Activated CD4-positive, alpha-beta T cell treated with anti-CD3 and anti-CD28 coated beads, Interleukin-2, amount 10 ng/mL, durations not matched to agents 7 days and 5 days (primary cell): ENCODE results near the gene EDN3. TPM values are rescaled to one million over a fixed set of nuclear protein-coding genes. Genes with fewer than 3 reads are reported as not detected.

ENCODE experiments used
- CTCF ChIA-PET: fragments of 350-600 bp; sonication (Branson Sonifier 250); formaldehyde crosslinking; loops from one replicate; lab custom pipeline; 2021; ENCODE audit warnings: antibody characterized with exemption; lab: Charles Lee
- POLR2A ChIA-PET: fragments of 350-600 bp; sonication (Branson Sonifier 250); formaldehyde crosslinking; loops from one replicate; lab custom pipeline; 2021; ENCODE audit warnings: antibody characterized with exemption; lab: Charles Lee
- DNase-seq: peaks from one replicate; pipeline ENCODE4 v3.0.0-alpha.2; 2020
- H3K27ac Mint-ChIP-seq: one replicate; pipeline ENCODE4 v1.8.0; 2021; ENCODE audit warnings: mild to moderate bottlenecking, moderate library complexity, mixed read lengths
- H3K27me3 Mint-ChIP-seq: one replicate; pipeline ENCODE4 v1.8.0; 2021; ENCODE audit warnings: mixed read lengths
- H3K36me3 Mint-ChIP-seq: one replicate; pipeline ENCODE4 v1.8.0; 2021; ENCODE audit warnings: low read depth, mixed read lengths
- H3K4me1 Mint-ChIP-seq: one replicate; pipeline ENCODE4 v1.8.0; 2021; ENCODE audit warnings: mixed read lengths
- H3K4me3 Mint-ChIP-seq: one replicate; pipeline ENCODE4 v1.8.0; 2021; ENCODE audit warnings: mild to moderate bottlenecking, moderate library complexity, mixed read lengths
- H3K9me3 Mint-ChIP-seq: one replicate; pipeline ENCODE4 v1.8.0; 2021; ENCODE audit warnings: mixed read lengths
- total RNA-seq, 2 experiments: library from RNA; stranded (reverse); gene quantifications; one replicate each; pipeline ENCODE4 v1.2.3, GENCODE V29; 2021

EDN3 gene
- total RNA-seq, 2 experiments from 2014 or later = 0.10 to 0.22 TPM

DNA sequence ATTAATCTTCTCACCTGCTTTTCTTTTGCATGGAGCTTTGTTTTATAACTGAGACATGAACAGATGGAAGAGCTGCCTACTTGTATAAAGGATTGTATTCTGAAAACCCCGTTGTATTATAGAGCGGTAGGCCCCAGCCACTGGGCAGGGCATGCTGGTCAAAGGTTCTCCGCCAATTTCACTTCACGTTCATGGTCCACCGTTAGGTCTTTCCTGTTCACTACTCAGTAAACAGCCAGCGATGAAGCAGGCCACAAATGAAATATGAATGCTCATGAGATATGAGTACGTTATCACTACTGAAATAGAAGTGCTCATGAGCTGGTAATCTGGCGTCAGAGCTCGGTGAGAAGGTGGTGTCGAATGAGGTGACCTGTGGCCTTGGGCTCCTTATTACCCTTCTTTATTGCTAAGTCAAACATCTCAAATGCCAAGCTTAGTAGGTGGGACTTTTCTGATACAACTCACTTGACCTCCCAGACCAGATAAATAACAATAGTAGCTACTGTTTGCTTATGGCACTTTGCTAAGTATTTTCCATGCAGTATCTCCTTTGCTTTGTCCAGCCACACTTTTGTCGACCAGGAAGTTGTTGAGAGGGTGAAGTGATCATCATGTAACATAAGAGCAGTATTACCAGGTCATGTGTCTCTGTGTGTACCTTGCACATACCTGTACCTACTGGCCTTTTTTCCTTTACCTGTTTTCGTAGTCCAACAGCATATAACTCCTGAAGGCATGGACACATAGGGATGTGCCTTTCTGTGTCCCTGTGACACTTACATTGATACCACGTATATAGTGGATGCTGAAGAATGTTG is 16.7 kb downstream of the EDN3 start:
- Mint-ChIP-seq H3K27ac (no peak overlapping the region), H3K36me3 (no peaks in the 10 kb centered on the region), H3K4me1 (no peaks in the 10 kb centered on the region), H3K4me3 (no peak overlapping the region), H3K9me3 (no peaks in the 10 kb centered on the region), H3K27me3 (peaks cover 3% of the 10 kb centered on the region)
- DNase-seq = no peak
- POLR2A ChIA-PET = no interaction called here
- CTCF ChIA-PET = no interaction called here

- Mint-ChIP-seq H3K27me3 (peaks cover 4% of the 10 kb centered on the region), H3K4me3 (no peak overlapping the region)
These were observed 17.9 kb downstream of the EDN3 start for GRCh38 chr20:59318201-59318790.

GRCh38 chr20:59318803-59319202 is 18.4 kb downstream of the EDN3 start:
- H3K27me3 Mint-ChIP-seq = peaks cover 2% of the 10 kb centered on the region

More at GRCh38 chr20:59318201-59318790, 17.9 kb downstream of the EDN3 start:
- ChIA-PET CTCF (no interaction called here), POLR2A (no interaction called here)
- DNase-seq = no peak
- no peaks in the 10 kb centered on the region for H3K36me3 Mint-ChIP-seq
- H3K9me3 Mint-ChIP-seq = no peaks in the 10 kb centered on the region
- H3K4me1 Mint-ChIP-seq = no peaks in the 10 kb centered on the region
- no peak overlapping the region for H3K27ac Mint-ChIP-seq

DNA sequence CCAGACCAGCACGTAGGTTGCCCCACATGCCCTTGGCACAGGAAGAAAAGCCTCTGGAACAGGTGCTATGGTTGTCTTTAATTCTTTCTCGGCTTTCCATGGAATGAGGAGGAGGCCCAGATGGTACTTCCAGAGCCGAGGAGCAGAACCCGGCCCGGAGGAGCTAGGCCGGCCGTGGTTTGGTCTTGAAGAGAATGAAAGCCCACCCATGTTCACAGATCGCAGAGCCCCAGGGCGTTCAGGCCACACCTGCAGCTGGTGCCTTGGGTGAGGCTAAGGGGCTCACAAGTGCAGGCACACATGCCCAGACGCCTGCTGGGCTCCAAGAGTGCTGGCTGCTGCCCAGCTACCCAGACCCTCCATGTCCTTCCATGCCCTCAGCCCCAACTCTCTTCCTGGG is 20.0 kb downstream of the EDN3 start:
- Mint-ChIP-seq H3K4me3 (no peak overlapping the region), H3K27ac (no peak overlapping the region), H3K9me3 (no peaks in the 10 kb centered on the region), H3K4me1 (no peaks in the 10 kb centered on the region), H3K27me3 (peaks cover 1% of the 10 kb centered on the region), H3K36me3 (no peaks in the 10 kb centered on the region)
- CTCF ChIA-PET = no interaction called here
- POLR2A ChIA-PET = interaction anchor here (0.6 kb wide), 1 partner anchor 68 kb away, joined by 3 read pairs; no protein-coding TSS in a partner anchor
- no peak for DNase-seq

More at GRCh38 chr20:59318803-59319202, 18.4 kb downstream of the EDN3 start:
- Mint-ChIP-seq H3K4me3 (no peak overlapping the region), H3K9me3 (no peaks in the 10 kb centered on the region), H3K36me3 (no peaks in the 10 kb centered on the region), H3K4me1 (no peaks in the 10 kb centered on the region), H3K27ac (no peak overlapping the region)
- DNase-seq = no peak
- ChIA-PET CTCF (no interaction called here), POLR2A (no interaction called here)

DNA sequence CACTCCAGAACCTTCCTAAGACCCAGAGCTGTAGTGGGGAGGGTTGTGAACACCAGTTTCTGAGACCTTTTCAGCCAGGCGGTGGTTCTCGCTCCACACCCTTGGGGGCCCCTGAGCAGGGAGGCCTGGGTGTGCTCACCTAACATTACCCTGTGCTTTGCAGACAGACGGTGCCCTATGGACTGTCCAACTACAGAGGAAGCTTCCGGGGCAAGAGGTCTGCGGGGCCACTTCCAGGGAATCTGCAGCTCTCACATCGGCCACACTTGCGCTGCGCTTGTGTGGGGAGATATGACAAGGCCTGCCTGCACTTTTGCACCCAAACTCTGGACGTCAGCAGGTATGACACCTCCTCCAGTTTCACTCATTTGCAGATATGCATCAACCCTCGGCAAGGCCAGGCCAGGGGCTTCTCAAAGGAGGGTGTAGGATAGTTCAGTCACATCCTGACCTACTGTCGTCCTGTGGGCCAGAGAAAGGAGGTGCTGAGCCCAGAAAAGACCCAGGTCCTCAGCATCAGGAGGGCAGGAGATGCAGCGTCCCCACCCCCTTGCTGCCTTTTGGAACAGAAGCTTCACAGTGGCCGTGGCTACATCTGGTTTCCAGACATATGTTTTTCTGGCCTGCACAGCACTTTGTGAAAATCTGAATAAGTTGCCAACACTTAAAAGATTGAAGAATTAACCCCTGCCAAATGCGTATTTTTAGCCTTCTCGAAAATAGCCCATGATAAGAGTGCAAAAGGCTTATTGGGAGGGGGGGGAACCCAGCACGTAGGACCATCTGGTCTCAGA is 20.6 kb downstream of the EDN3 start:
- no peak overlapping the region for H3K27ac Mint-ChIP-seq
- no peaks in the 10 kb centered on the region for H3K9me3 Mint-ChIP-seq
- CTCF ChIA-PET = interaction anchor here (1.5 kb wide), 1 partner anchor 22 kb away, joined by 3 read pairs; no protein-coding TSS in a partner anchor

DNA sequence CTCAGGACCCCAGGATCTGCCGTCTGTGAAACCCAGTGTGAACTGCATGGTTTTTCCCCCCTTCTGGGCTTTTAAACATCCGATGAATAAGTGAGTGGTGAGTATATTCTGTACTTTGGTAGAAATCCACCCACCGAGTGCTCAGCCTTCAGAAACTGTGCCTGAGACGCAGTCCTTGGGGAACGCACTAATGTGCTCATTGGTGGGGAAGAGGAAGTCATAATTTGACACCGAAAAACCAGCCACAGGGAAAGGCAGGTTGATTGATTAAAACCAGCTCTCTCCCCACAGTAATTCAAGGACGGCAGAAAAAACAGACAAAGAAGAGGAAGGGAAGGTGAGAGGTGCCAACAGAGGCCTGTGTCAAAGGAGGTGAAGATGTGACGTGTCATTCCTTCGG is 21.7 kb downstream of the EDN3 start:
- peaks cover 1% of the 10 kb centered on the region for H3K27me3 Mint-ChIP-seq
- H3K36me3 Mint-ChIP-seq = no peaks in the 10 kb centered on the region
- ChIA-PET POLR2A (no interaction called here), CTCF (interaction anchor here (1.4 to 1.5 kb wide), 2 partner anchors 13 to 23 kb away, joined by 3 read pairs; no protein-coding TSS in a partner anchor)
- DNase-seq = no peak
- no peaks in the 10 kb centered on the region for H3K9me3 Mint-ChIP-seq
- no peak overlapping the region for H3K4me3 Mint-ChIP-seq
- H3K27ac Mint-ChIP-seq = no peak overlapping the region
- no peaks in the 10 kb centered on the region for H3K4me1 Mint-ChIP-seq

More for the DNA sequence above, 20.6 kb downstream of the EDN3 start:
- Mint-ChIP-seq H3K4me1 (no peaks in the 10 kb centered on the region), H3K4me3 (no peak overlapping the region), H3K36me3 (no peaks in the 10 kb centered on the region), H3K27me3 (peaks cover 1% of the 10 kb centered on the region)
- DNase-seq = no peak
- POLR2A ChIA-PET = no interaction called here

- CTCF ChIA-PET = interaction anchor here (1.4 to 1.5 kb wide), 2 partner anchors 12 to 24 kb away, joined by 3 read pairs; no protein-coding TSS in a partner anchor
- H3K36me3 Mint-ChIP-seq = no peaks in the 10 kb centered on the region
- POLR2A ChIA-PET = no interaction called here
These were observed 22.4 kb downstream of the EDN3 start for GRCh38 chr20:59322585-59323454.

GRCh38 chr20:59323731-59324130 is 23.3 kb downstream of the EDN3 start:
- Mint-ChIP-seq H3K4me3 (no peak overlapping the region), H3K36me3 (no peaks in the 10 kb centered on the region), H3K27me3 (peaks cover 5% of the 10 kb centered on the region), H3K27ac (no peak overlapping the region), H3K4me1 (no peaks in the 10 kb centered on the region), H3K9me3 (no peaks in the 10 kb centered on the region)
- ChIA-PET POLR2A (no interaction called here), CTCF (no interaction called here)
- DNase-seq = no peak

More at GRCh38 chr20:59322585-59323454, 22.4 kb downstream of the EDN3 start:
- DNase-seq = no peak
- H3K27ac Mint-ChIP-seq = no peak overlapping the region
- H3K27me3 Mint-ChIP-seq = peaks cover 1% of the 10 kb centered on the region
- no peaks in the 10 kb centered on the region for H3K9me3 Mint-ChIP-seq
- H3K4me3 Mint-ChIP-seq = no peak overlapping the region
- no peaks in the 10 kb centered on the region for H3K4me1 Mint-ChIP-seq

DNA sequence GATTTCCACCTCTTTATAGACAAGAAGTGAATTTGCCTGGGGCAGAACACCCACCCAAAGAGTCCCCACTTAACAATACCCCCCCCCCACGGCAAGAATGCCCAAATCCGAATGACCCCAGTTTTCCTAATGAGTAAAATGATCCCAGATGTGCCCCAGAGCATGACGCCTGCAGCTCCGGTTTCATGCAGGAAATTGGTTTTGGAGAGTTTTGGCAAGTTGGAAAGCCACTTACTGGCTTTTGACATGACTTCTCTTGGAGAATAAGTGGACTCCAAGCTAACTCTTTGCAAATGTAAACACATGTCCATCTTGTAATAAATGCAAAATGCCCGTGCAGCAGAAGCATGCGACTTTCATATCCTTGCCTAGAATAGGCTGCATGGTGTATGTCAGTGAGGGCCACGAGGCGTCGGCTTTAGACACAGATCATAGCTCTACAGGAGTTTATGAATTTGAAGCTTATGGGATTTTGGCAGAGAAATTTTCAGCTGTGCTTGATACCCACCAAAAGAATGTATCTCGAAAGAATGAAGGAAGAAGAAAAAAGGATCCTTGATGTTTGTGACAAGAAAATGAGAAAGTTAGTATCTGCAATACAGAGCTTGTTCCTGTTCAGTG is 24.2 kb downstream of the EDN3 start:
- Mint-ChIP-seq H3K4me3 (no peak overlapping the region), H3K36me3 (no peaks in the 10 kb centered on the region), H3K27ac (no peak overlapping the region), H3K9me3 (no peaks in the 10 kb centered on the region), H3K4me1 (no peaks in the 10 kb centered on the region), H3K27me3 (peaks cover 5% of the 10 kb centered on the region)
- ChIA-PET POLR2A (no interaction called here), CTCF (no interaction called here)
- DNase-seq = no peak

DNA sequence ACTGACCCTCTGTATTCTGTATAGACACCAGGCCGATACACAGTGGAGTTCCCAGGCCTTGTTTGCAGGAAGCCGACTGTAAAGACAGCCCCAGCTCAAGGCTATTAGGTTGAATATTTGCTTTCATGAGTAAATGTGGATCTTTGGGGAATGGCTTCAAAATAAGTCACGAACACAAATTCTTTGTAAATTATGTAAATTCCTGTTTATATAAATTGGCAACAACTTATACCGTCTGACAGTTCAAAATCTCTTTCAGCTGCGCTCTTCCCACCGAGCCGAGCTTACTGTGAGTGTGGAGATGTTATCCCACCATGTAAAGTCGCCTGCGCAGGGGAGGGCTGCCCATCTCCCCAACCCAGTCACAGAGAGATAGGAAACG is 24.7 kb downstream of the EDN3 start:
- H3K9me3 Mint-ChIP-seq = no peaks in the 10 kb centered on the region

GRCh38 chr20:59326188-59326587 is 25.8 kb downstream of the EDN3 start:
- Mint-ChIP-seq H3K36me3 (no peaks in the 10 kb centered on the region), H3K27ac (no peak overlapping the region), H3K27me3 (peaks cover 8% of the 10 kb centered on the region), H3K4me3 (no peak overlapping the region), H3K9me3 (no peaks in the 10 kb centered on the region), H3K4me1 (no peaks in the 10 kb centered on the region)
- ChIA-PET CTCF (interaction anchor here (0.6 kb wide), 1 partner anchor 16 kb away, joined by 3 read pairs; no protein-coding TSS in a partner anchor), POLR2A (interaction anchor here (0.7 kb wide), 1 partner anchor 481 kb away, joined by 3 read pairs; no protein-coding TSS in a partner anchor)
- DNase-seq = no peak

More for the DNA sequence above, 24.7 kb downstream of the EDN3 start:
- H3K4me1 Mint-ChIP-seq = no peaks in the 10 kb centered on the region
- ChIA-PET POLR2A (no interaction called here), CTCF (no interaction called here)
- H3K27me3 Mint-ChIP-seq = peaks cover 5% of the 10 kb centered on the region
- H3K36me3 Mint-ChIP-seq = no peaks in the 10 kb centered on the region
- no peak overlapping the region for H3K4me3 Mint-ChIP-seq
- H3K27ac Mint-ChIP-seq = no peak overlapping the region
- no peak for DNase-seq
